Activated T-cell treated with anti-CD3 and anti-CD28 coated beads, Interleukin-2, amount 50 U/mL, for 24 hours (primary cell): ENCODE data around the gene DCAKD.

Source experiments
- DNase-seq: peaks from one replicate; pipeline ENCODE4 v3.0.0-alpha.2; 2020
- H3K27ac Mint-ChIP-seq: 2 replicates; pipeline ENCODE4 v1.8.0; 2020; ENCODE audit warnings: mild to moderate bottlenecking, mixed read lengths
- H3K27me3 Mint-ChIP-seq: 2 replicates; pipeline ENCODE4 v1.8.0; 2020; ENCODE audit warnings: mixed read lengths
- H3K36me3 Mint-ChIP-seq: 2 replicates; pipeline ENCODE4 v1.8.0; 2020; ENCODE audit warnings: low read depth, mixed read lengths
- H3K4me1 Mint-ChIP-seq: 2 replicates; pipeline ENCODE4 v1.8.0; 2020; ENCODE audit warnings: low read depth, mixed read lengths
- H3K4me3 Mint-ChIP-seq: 2 replicates; pipeline ENCODE4 v1.8.0; 2020; ENCODE audit warnings: mild to moderate bottlenecking, moderate library complexity, mixed read lengths
- H3K9me3 Mint-ChIP-seq: 2 replicates; pipeline ENCODE4 v1.8.0; 2020; ENCODE audit warnings: mixed read lengths

Gene DCAKD

DNA sequence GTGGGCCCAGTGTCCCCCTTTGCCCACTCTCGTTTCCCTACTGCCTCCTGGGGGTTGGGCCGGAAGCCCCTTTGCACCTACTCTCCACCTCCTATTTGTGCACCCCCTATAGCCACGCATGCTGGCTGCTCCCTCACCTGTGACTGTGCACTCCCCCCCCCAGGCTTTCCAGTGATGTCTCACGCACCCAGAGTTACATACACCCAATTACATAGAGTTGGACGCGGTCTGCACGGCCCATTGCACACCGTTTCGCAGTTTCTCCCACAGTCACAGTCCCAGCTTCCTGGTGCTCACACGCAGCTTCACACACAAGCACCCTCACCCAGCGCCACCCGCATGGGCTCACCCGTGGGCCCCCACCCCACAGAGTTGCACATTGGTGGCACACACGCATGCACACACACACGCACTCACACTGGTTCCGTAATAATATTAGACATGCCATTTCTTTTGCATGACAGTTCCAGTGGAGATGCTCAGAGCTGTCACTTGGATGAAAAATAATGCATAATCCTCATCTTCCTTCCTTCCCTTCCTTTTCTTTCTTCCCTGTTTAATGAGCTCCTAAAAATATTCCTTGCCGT is 61.8 kb downstream of the DCAKD start:
- no peak for DNase-seq
- no peaks in the 10 kb centered on the region for H3K36me3 Mint-ChIP-seq
- no peak overlapping the region for H3K27ac Mint-ChIP-seq

DNA sequence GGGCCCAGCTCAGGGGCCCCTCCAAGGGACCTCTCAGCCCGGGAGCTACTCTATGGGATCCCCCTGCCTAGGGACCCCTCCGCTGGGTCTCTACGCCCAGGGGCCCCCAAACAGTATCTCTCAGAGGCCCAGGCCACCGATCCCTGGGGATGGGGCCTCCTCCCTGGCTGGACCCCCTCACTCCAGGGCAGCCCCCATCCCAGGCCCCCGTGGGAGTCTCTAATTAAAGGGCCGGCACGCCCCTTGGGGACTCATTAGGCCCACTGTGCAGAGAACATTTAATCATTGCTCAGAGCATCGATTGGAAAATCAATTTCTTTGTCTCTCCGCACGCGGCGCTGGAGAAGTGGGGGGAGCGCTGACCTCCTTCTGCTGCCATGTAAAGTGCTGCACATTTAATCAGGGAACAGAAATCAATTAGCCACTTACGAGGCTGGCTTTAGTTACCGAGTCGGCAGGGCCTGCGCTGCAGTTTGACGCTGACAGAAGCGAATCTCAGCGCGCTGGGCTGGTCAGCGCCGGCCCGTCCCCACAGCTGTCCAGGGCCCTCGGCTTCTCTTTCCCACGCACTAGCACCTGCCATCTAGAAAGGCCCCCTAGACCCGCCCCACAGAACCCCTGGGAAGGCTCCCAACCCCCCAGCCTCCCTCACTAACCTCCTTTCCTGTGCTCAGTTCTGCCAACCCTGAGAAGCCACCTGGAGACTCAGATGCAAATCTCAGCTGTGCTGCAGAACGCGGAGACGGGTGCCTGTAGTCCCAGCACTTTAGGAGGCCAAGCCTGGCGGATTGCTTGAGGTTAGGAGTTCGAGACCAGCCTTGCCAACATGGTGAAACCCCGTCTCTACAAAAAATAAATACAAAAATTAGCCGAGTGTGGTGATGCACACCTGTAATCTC is 63.1 kb downstream of the DCAKD start:
- Mint-ChIP-seq H3K4me1 (peaks cover 8% of the 10 kb centered on the region), H3K27me3 (peaks cover 48% of the 10 kb centered on the region), H3K36me3 (no peaks in the 10 kb centered on the region), H3K4me3 (no peak overlapping the region), H3K9me3 (no peaks in the 10 kb centered on the region), H3K27ac (no peak overlapping the region)
- DNase-seq: no peak

More for the DNA sequence above, 61.8 kb downstream of the DCAKD start:
- Mint-ChIP-seq H3K9me3 (no peaks in the 10 kb centered on the region), H3K4me3 (no peak overlapping the region), H3K27me3 (peaks cover 48% of the 10 kb centered on the region), H3K4me1 (peaks cover 8% of the 10 kb centered on the region)

DNA sequence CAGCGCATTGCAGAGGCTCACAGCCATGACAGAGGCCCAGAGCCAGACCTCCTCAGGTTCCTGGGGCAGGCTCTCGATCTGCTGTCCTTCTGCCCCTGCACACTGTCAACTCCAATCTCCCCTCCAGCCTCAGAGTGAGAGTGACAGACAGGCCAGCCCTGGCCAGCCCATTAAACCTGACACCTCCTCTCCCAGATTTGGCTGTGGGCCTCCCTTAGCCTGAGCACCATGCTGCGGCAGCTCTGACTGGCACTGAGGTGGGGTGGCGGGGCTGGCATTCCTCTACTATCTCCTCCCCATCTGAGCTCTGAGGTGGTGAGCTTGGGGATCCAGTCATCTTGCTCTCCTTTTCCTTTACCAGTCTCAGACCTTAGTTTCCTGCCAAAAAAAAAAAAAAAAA is 67.9 kb downstream of the DCAKD start:
- peaks cover 8% of the 10 kb centered on the region for H3K4me1 Mint-ChIP-seq

DNA sequence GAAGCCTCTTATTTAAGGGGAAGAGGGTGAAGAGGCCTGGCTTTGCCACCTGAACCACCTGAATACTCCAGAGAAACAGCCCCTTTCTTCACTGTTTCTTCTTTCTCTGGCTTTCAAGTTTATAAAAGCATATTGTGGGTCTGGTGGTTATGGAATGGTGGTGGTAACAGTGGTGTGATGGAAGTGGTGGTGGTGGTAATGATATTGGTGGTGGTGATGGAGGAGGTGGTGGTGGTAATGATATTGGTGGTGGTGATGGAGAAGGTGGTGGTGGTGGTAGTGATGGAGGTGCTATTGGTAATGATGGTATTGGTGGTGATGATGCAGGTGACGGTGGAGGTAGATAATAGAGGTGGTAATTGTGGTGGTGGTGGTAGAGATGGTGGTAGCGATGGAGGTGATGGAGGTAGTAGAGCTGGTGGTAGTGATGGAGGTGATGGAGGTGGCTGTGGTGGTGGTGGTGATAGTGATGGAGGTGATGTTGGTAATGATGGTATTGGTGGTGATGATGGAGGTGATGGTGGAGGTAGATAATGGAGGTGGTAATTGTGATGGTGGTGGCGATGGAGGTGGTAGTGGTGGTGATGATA is 69.2 kb downstream of the DCAKD start:
- H3K36me3 Mint-ChIP-seq: no peaks in the 10 kb centered on the region
- DNase-seq: no peak
- H3K9me3 Mint-ChIP-seq: no peaks in the 10 kb centered on the region
- H3K4me3 Mint-ChIP-seq: no peak overlapping the region
- peaks cover 35% of the 10 kb centered on the region for H3K27me3 Mint-ChIP-seq
- H3K27ac Mint-ChIP-seq: no peak overlapping the region
- peaks cover 1% of the 10 kb centered on the region for H3K4me1 Mint-ChIP-seq

More for the DNA sequence above, 67.9 kb downstream of the DCAKD start:
- Mint-ChIP-seq H3K36me3 (no peaks in the 10 kb centered on the region), H3K27ac (no peak overlapping the region), H3K9me3 (no peaks in the 10 kb centered on the region), H3K27me3 (peaks cover 42% of the 10 kb centered on the region), H3K4me3 (no peak overlapping the region)
- DNase-seq: no peak

DNA sequence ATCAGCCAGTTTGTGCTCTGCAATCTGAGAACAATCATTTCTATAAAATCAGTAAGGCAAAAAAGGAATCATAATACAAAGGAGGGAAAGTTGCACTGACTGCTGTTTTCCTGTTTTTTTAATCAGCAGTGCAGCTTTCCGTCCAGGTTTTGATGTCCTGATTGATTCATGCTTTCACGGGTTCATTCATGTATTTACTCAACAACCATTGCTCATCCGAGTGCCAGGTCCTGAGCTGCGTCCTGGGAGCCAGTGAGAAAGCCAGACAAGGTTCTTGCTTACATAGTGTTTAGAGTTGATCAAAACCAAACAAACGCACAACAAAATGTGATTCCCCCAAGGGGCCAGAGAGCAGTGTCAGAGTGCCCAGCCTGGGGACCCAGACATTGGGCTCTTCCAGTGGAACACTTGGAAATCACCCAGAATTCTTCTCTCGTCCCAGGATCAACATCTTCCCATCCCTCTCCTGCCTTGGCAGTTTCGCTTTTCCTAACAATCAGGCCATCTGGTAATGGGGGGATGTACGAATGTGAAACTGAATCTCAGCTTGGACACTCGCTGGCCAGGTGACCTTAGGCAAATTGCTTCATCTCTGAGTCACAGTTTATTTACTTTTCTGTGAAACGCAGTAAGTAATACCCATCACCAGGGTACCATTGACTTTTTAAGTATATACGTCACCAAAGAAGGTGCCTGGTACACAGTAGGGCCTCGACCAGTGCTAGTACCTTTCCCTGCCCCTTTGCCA is 70.0 kb downstream of the DCAKD start:
- no peaks in the 10 kb centered on the region for H3K4me1 Mint-ChIP-seq
- H3K27me3 Mint-ChIP-seq: peaks cover 28% of the 10 kb centered on the region
- H3K36me3 Mint-ChIP-seq: no peaks in the 10 kb centered on the region
- no peak overlapping the region for H3K27ac Mint-ChIP-seq
- no peak for DNase-seq
- no peak overlapping the region for H3K4me3 Mint-ChIP-seq
- no peaks in the 10 kb centered on the region for H3K9me3 Mint-ChIP-seq

DNA sequence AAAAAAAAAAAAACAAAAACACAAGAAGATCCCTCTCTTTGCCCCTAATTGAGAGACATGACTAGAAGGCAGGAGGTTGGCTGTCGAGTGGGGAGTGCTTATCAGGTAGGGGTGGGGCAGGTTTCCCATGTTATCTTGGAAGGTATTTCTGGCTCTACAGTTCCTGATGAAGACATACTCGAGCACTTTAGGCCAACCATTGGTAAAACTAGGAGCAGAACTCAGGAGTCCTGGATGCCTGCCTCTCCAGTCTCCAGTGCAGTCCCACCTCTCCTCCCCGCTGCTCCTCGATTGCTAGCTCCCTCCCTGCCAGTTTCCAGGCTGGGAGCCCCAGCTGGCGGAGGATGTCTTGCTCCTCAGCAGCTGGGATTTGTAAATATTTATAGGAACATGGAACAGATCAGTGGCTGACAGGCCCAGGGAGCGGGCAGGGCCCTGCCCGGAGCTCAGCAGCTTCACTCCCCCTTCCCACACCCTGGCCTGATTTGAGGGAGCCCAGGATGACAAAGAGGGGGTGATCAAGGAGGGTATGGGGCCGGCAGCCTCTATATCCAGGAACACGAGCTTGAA is 71.9 kb downstream of the DCAKD start:
- H3K36me3 Mint-ChIP-seq: no peaks in the 10 kb centered on the region
- DNase-seq: no peak
- H3K27ac Mint-ChIP-seq: no peak overlapping the region
- H3K27me3 Mint-ChIP-seq: peaks cover 24% of the 10 kb centered on the region
- H3K4me3 Mint-ChIP-seq: no peak overlapping the region
- H3K4me1 Mint-ChIP-seq: no peaks in the 10 kb centered on the region
- no peaks in the 10 kb centered on the region for H3K9me3 Mint-ChIP-seq

DNA sequence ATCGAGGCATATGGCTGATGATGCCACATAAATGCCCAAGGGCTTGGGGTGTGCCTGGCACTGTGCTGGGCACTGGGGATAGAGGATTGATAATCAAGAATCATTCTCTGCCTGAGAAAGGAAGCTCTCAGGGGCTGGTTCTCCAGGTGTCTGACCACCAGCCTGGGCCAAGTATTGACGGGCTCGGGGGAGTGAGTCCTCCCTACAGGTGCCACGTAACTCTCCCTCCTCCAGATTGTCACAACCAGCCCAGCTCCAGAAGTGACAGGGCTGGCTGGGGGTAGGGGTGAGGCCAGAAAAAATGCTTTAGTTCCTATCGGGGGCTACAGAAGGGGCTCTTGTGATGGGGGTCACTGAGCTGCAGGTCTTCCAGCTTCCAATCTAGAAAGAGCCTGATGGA is 72.6 kb downstream of the DCAKD start:
- no peak for DNase-seq
- Mint-ChIP-seq H3K9me3 (no peaks in the 10 kb centered on the region), H3K4me3 (no peak overlapping the region), H3K27me3 (peaks cover 27% of the 10 kb centered on the region), H3K36me3 (no peaks in the 10 kb centered on the region), H3K4me1 (no peaks in the 10 kb centered on the region), H3K27ac (no peak overlapping the region)

DNA sequence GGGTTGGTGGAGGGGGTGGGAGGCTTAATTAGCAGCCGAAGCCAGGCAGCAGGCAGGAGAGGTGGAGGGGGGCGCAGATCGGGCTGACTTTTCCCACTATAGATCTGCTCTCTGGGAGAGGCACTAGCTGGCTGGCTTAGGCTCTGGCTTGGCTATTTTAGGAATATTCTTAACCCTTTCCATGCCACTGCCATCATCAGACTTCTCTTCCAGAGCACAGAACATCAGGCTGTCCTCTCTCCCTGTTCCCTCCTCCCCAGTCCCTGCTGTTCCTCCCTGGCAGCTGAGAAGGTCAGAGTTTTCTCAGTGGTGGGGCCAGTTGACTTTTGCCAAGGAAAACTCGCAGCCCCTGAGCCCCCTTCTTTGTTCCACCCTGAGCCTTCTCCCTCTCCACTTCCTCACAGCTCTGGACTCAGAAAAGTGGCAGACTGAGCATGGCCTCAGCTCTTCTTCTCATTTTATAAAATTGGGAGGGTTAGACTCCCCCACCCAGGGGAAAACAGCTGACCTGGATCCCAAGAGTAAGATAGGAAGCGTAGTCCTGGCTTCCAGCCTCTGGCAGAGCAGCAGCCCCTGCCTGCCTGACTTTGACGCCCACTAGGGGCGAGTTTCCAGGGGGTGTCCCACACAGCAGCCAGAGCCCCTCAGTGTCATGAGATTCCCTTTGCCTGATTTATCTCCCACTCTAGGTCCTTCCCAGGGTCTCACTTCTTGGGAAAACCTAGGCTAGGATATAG is 73.5 kb downstream of the DCAKD start:
- no peaks in the 10 kb centered on the region for H3K36me3 Mint-ChIP-seq
- no peak for DNase-seq
- H3K27me3 Mint-ChIP-seq: peaks cover 29% of the 10 kb centered on the region
- H3K4me1 Mint-ChIP-seq: peaks cover under 1% of the 10 kb centered on the region
- no peaks in the 10 kb centered on the region for H3K9me3 Mint-ChIP-seq
- no peak overlapping the region for H3K27ac Mint-ChIP-seq
- no peak overlapping the region for H3K4me3 Mint-ChIP-seq

DNA sequence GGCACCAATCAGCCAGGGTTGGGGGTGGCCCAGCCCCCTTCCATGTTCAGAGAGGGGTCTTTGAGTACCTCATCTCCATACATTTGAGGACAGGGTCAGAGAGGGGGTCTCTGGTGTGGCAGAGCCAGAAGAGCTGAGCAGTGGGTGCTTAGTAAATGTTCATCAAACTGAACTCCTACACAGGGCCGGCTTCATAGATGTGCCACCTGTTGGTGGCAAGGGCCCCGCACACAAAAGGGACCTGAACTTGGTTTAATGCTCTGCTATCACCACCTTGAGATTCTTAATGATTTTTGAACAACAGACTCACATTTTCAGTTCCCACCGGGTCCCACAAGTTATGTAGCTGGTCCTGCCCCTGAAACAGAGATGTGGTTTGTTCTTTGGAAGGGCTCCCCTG is 74.4 kb downstream of the DCAKD start:
- DNase-seq: no peak
- peaks cover 9% of the 10 kb centered on the region for H3K4me1 Mint-ChIP-seq
- peaks cover 32% of the 10 kb centered on the region for H3K27me3 Mint-ChIP-seq
- no peak overlapping the region for H3K4me3 Mint-ChIP-seq
- no peaks in the 10 kb centered on the region for H3K9me3 Mint-ChIP-seq
- H3K36me3 Mint-ChIP-seq: no peaks in the 10 kb centered on the region
- H3K27ac Mint-ChIP-seq: no peak overlapping the region

DNA sequence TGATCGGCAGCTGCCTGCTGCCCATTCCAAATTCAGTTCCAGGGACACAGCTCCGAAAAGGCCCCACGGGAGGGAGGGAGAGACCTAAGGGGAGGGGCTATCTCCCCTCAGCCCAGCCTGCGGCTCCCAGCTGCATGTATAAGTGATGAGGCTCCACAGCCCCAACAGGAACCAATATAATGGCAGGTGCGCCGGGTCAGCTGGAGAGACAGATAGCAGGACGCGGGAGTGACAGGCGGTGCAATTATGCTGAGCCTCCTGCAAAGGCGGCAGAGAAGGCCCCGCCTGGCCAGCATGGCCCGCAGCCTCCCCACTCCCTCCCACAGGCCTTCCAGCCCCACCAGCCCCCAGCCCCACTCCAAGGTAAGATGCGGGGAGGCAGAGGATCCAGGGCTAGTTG is 75.2 kb downstream of the DCAKD start:
- no peak overlapping the region for H3K4me3 Mint-ChIP-seq
- DNase-seq: no peak
- no peak overlapping the region for H3K27ac Mint-ChIP-seq
- peaks cover 35% of the 10 kb centered on the region for H3K27me3 Mint-ChIP-seq
- no peaks in the 10 kb centered on the region for H3K9me3 Mint-ChIP-seq
- H3K36me3 Mint-ChIP-seq: no peaks in the 10 kb centered on the region
- peaks cover 16% of the 10 kb centered on the region for H3K4me1 Mint-ChIP-seq
